GM19025 (cell line): ENCODE measurements around the gene PLEKHD1.

Experiments
- ATAC-seq: cut with Tn5 transposase; IDR thresholded peaks from one replicate; pipeline ENCODE4 v1.9.1; 2021; ENCODE audit warnings: mild to moderate bottlenecking, low read depth, moderate library complexity; ENCODE audit not compliant: unreplicated experiment

Gene PLEKHD1

DNA sequence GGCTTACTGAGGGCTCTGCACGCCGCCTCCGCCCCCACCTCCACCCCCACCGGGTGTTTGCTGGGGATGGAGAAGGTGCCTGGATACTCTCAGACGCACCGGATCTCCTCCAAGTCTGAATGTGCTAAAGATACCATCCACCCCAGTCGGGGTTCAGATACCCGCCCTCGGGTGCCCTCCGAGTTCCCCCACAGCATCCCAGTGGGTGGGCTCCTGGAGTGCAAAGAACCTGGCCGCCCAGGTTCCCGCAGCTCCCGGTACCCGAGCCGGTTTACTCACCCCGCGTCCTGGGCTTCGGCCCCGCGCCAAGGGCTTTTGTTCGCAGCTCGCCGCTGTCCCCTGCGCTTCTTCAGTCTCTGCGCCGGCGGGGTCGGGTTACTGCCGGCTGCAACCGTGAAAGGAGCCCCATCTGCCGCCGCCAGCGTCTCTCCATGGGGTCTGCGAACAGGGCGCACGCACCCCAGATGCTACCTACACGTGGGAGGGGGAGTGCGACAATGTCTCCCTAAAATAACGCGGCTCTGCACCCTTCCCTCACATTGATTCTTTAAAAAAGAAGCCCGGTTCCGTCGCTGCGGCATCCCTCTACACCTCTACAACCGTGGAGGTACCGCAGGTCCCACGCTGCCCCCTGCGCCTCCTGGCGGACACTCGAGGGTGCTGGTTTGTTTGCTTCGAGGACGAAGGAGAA, 89.9 kb downstream of the PLEKHD1 start, which contains the start of gene CCDC177:
Gene CCDC177 (minus strand): TSS at position 609 of the 691 bp plus-strand sequence. CDS start 1,249 bp downstream, outside the sequence.
- no peak for ATAC-seq

DNA sequence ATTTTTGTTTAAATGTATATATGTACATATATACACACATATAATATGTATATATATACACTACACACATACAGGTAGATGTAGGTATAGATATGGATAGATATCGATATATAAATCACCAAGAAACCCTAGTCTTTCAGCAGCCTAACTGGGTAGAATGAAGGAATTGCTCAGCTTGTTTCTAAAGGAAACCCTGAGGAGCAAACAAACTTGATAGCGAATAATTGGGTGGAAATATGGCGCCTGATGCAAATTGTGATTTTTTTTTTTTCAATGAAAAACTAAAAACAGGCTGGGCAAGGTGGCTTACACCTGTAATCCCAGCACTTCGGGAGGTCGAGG, 90.4 kb downstream of the PLEKHD1 start:
- no peak for ATAC-seq

DNA sequence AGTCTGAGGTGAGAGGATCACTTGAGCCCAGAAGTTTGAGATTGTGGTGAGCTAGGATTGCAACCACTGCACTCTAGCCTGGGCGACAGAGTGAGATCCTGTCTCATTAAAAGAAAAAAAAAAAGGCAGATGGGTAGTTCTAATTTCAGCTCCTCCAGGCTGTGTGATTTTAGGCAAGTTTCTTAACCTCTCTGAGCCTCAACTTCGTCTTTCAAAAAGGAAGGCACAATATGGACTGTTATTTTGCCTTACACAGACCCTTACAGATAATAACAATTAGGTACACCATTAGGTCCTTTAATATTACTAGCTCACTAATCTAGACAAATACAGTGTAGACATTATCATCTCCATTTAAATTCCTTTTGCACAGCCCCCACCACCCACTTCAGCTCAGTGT, 94.9 kb downstream of the PLEKHD1 start:
- no peak for ATAC-seq

DNA sequence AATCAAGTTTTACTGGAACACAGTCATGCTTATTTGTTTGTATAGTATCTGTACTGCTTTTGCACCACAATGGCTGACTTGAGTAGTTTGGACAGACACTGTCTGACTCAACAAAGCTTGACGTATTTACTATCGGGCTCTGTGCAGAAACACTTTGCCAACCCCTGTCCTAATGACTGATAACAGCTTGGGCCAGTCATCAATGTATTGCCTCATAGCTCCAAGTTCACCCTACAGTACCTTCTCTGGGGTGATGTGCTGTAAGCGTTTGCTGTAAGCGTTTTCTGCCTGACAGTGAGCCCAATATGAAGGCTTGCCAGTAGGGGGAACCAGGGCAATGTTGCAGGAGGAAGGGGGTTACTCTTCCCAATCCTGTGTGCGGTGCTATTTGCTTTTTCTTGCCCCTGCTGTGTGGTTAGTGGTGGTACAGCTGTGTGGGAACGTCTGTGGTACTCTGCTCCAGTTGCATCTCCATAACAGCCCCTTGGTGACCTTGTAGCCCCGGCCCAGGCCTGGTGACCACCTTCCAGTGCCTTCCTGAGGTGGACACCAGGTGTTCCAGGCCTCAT, 95.6 kb downstream of the PLEKHD1 start:
- no peak for ATAC-seq
